Liver (tissue), 3 donors: ENCODE data around the gene CA11.

Source experiments
- EGR1 ChIP-seq, 2 donors: IDR thresholded peaks; 2 replicates each; pipeline ENCODE4 v1.6.1; 2016 to 2018; ENCODE audit warnings: antibody characterized with exemption in 2 of 2, low read depth in 2 of 2
- FOXA1 ChIP-seq: IDR thresholded peaks from 2 replicates; pipeline ENCODE4 v1.6.1; 2016; ENCODE audit warnings: antibody characterized with exemption
- GABPA ChIP-seq, 2 donors: IDR thresholded peaks in 1 of 2; conservative IDR thresholded peaks in 1 of 2; 2 replicates each; pipeline ENCODE4 v1.6.1; 2016; ENCODE audit warnings: antibody characterized with exemption in 2 of 2, mild to moderate bottlenecking in 1 of 2, moderate library complexity in 1 of 2
- HNF4A ChIP-seq, 2 donors: conservative IDR thresholded peaks; 2 replicates each; pipeline ENCODE4 v1.6.1; 2016; ENCODE audit warnings: antibody characterized with exemption in 2 of 2, mild to moderate bottlenecking in 2 of 2
- HNF4G ChIP-seq: IDR thresholded peaks from 2 replicates; pipeline ENCODE4 v1.6.1; 2016; ENCODE audit warnings: antibody characterized with exemption
- JUND ChIP-seq, 2 donors: IDR thresholded peaks; 2 replicates each; pipeline ENCODE4 v1.6.1; 2016; ENCODE audit warnings: antibody characterized with exemption in 2 of 2
- RAD21 ChIP-seq, 2 donors: IDR thresholded peaks; 2 replicates each; pipeline ENCODE4 v1.6.1; 2016; ENCODE audit warnings: antibody characterized with exemption in 2 of 2, mild to moderate bottlenecking in 2 of 2
- TAF1 ChIP-seq: conservative IDR thresholded peaks from 2 replicates; pipeline ENCODE4 v1.6.1; 2016; ENCODE audit warnings: antibody characterized with exemption, mild to moderate bottlenecking
- YY1 ChIP-seq: IDR thresholded peaks from 2 replicates; pipeline ENCODE4 v1.6.1; 2016; ENCODE audit warnings: antibody characterized with exemption, mild to moderate bottlenecking
- TF ChIP-seq, protein P1 (sequence below): fragments of 150-350 bp; IDR thresholded peaks from 2 replicates; pipeline ENCODE4 v1.5.1; 2017; ENCODE audit warnings: improper control_type of control experiment, low read depth, low read length; ENCODE audit not compliant: missing input control
- TF ChIP-seq, protein P2 (sequence below): IDR thresholded peaks from 2 replicates; pipeline ENCODE4 v1.6.1; 2016; ENCODE audit warnings: antibody characterized with exemption
- TF ChIP-seq, protein P3 (sequence below): IDR thresholded peaks from 2 replicates; pipeline ENCODE4 v1.6.1; 2016; ENCODE audit warnings: antibody characterized with exemption, mild to moderate bottlenecking
- TF ChIP-seq, protein P4 (sequence below): IDR thresholded peaks from 2 replicates; pipeline ENCODE4 v1.6.1; 2016; ENCODE audit warnings: antibody characterized with exemption
- donor health status: healthy.
- donor health status: healthy.

DNA sequence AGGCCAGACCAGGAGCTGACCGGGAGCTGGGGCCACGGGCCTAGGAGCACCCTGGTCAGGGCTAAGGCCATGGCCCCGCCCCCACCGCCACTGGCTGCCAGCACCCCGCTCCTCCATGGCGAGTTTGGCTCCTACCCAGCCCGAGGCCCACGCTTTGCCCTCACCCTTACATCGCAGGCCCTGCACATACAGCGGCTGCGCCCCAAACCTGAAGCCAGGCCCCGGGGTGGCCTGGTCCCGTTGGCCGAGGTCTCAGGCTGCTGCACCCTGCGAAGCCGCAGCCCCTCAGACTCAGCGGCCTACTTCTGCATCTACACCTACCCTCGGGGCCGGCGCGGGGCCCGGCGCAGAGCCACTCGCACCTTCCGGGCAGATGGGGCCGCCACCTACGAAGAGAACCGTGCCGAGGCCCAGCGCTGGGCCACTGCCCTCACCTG is 20.1 kb downstream of the CA11 start:
- TF ChIP-seq, protein P1, sequence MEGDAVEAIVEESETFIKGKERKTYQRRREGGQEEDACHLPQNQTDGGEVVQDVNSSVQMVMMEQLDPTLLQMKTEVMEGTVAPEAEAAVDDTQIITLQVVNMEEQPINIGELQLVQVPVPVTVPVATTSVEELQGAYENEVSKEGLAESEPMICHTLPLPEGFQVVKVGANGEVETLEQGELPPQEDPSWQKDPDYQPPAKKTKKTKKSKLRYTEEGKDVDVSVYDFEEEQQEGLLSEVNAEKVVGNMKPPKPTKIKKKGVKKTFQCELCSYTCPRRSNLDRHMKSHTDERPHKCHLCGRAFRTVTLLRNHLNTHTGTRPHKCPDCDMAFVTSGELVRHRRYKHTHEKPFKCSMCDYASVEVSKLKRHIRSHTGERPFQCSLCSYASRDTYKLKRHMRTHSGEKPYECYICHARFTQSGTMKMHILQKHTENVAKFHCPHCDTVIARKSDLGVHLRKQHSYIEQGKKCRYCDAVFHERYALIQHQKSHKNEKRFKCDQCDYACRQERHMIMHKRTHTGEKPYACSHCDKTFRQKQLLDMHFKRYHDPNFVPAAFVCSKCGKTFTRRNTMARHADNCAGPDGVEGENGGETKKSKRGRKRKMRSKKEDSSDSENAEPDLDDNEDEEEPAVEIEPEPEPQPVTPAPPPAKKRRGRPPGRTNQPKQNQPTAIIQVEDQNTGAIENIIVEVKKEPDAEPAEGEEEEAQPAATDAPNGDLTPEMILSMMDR: no peak
- TF ChIP-seq GABPA (IDR thresholded peaks at IDR 0.05 in 1 of 2, conservative IDR thresholded peaks at IDR 0.05 in 1 of 2) (no peak), HNF4G (no peak), EGR1 (IDR thresholded peaks at IDR 0.05; ENCODE audit: low read depth in 2 of 2) (no peak), RAD21 (IDR thresholded peaks at IDR 0.05) (no peak), FOXA1 (no peak), TAF1 (no peak), YY1 (no peak), HNF4A (conservative IDR thresholded peaks at IDR 0.05) (no peak), JUND (IDR thresholded peaks at IDR 0.05) (no peak)
- TF ChIP-seq, protein P2, sequence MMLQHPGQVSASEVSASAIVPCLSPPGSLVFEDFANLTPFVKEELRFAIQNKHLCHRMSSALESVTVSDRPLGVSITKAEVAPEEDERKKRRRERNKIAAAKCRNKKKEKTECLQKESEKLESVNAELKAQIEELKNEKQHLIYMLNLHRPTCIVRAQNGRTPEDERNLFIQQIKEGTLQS: no peak
- TF ChIP-seq, protein P3, sequence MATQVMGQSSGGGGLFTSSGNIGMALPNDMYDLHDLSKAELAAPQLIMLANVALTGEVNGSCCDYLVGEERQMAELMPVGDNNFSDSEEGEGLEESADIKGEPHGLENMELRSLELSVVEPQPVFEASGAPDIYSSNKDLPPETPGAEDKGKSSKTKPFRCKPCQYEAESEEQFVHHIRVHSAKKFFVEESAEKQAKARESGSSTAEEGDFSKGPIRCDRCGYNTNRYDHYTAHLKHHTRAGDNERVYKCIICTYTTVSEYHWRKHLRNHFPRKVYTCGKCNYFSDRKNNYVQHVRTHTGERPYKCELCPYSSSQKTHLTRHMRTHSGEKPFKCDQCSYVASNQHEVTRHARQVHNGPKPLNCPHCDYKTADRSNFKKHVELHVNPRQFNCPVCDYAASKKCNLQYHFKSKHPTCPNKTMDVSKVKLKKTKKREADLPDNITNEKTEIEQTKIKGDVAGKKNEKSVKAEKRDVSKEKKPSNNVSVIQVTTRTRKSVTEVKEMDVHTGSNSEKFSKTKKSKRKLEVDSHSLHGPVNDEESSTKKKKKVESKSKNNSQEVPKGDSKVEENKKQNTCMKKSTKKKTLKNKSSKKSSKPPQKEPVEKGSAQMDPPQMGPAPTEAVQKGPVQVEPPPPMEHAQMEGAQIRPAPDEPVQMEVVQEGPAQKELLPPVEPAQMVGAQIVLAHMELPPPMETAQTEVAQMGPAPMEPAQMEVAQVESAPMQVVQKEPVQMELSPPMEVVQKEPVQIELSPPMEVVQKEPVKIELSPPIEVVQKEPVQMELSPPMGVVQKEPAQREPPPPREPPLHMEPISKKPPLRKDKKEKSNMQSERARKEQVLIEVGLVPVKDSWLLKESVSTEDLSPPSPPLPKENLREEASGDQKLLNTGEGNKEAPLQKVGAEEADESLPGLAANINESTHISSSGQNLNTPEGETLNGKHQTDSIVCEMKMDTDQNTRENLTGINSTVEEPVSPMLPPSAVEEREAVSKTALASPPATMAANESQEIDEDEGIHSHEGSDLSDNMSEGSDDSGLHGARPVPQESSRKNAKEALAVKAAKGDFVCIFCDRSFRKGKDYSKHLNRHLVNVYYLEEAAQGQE: no peak
- TF ChIP-seq, protein P4, sequence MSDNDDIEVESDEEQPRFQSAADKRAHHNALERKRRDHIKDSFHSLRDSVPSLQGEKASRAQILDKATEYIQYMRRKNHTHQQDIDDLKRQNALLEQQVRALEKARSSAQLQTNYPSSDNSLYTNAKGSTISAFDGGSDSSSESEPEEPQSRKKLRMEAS: no peak
